ENCODE measurements around the gene DNAH14.

DNA sequence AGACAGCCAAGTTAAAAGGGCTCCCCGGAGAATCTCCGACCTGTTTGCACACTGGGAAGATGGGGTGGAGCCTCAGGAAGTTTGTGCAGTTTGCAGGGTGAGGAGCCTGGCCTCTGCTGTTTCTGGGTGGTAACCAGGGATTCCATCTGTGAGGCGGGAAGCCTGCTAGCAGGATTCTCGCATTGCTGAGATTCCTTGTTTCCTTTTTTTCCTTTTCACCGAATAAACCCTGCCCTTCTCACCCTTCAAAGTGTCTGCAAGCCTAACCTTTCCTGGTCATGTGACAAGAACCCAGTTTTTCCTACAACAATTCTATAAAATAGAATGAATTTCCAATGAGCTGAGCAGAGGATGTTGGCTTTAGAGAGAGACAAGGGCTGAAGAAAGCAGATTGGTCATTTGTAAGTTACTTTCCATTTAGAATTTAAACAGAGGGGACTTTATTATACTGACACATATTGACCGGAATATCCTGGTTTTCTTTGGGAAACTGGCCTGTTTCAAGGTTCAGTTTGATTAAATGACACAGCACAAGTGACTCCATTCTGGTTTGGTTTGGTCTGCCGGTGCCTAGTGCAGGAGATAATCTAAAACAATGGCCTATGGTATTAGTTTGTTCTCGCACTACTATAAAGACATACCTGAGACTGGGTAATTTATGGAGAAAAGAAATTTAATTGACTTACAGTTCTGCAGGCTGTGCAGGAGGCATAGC lies 48.7 kb upstream of the DNAH14 start:
- TF ChIP-seq CTCF (IDR thresholded peaks at IDR 0.05): no peak
- no peak for TF ChIP-seq POLR2A (IDR thresholded peaks at IDR 0.05)
- no peak for TF ChIP-seq EP300 (IDR thresholded peaks at IDR 0.05)
